H1 (cell line): ENCODE measurements around the gene MSANTD3. TPM values are rescaled to one million over a fixed set of nuclear protein-coding genes. Genes with fewer than 3 reads are reported as not detected.

Source experiments
- CTCF ChIA-PET: fragments of 300-600 bp; sonication (Branson Sonifier 250); formaldehyde crosslinking; loops from one replicate; lab custom pipeline; 2021; ENCODE audit not compliant: partially characterized antibody; lab: Charles Lee
- POLR2A ChIA-PET: fragments of 300-600 bp; sonication (Branson Sonifier 250); formaldehyde crosslinking; loops from one replicate; lab custom pipeline; 2021; ENCODE audit warnings: inconsistent platforms; ENCODE audit not compliant: partially characterized antibody; lab: Charles Lee
- DNase-seq, 2 experiments: peaks; one replicate each; pipeline versions ENCODE4 v3.0.0 to v3.0.0-alpha.2; 2010 to 2022; ENCODE audit warnings: low spot score in 2 of 2, low read depth in 1 of 2, mixed read lengths in 1 of 2
- FAIRE-seq: peaks from 2 replicates; lab custom pipeline; 2011; peaks lifted over from hg19 to GRCh38; lab: Jason Lieb, UNC
- H2AFZ ChIP-seq: 2 replicates; pipeline ENCODE4 v1.8.1; 2012; ENCODE audit warnings: low read length, inconsistent platforms
- H2AK5ac ChIP-seq: 2 replicates; pipeline ENCODE4 v1.6.1; 2013; ENCODE audit warnings: low read depth, low read length
- H2BK120ac ChIP-seq: replicated peaks from 2 replicates; pipeline ENCODE3; 2013; ENCODE audit warnings: low read depth, low read length, inconsistent platforms
- H2BK12ac ChIP-seq: 2 replicates; pipeline ENCODE4 v1.6.1; 2013; ENCODE audit warnings: low read depth, low read length
- H2BK15ac ChIP-seq: 2 replicates; pipeline ENCODE4 v1.6.1; 2013; ENCODE audit warnings: low read length
- H2BK20ac ChIP-seq: 2 replicates; pipeline ENCODE4 v1.6.1; 2013; ENCODE audit warnings: low read length
- H2BK5ac ChIP-seq: 2 replicates; pipeline ENCODE4 v1.6.1; 2013; ENCODE audit warnings: low read depth, low read length
- H3K14ac ChIP-seq: 2 replicates; pipeline ENCODE4 v1.6.1; 2013; ENCODE audit warnings: inconsistent platforms; ENCODE audit not compliant: insufficient read length
- H3K18ac ChIP-seq: 2 replicates; pipeline ENCODE4 v1.6.1; 2013; ENCODE audit warnings: low read length; ENCODE audit errors: extremely low read depth
- H3K23ac ChIP-seq: 2 replicates; pipeline ENCODE4 v1.6.1; 2013; ENCODE audit warnings: inconsistent platforms; ENCODE audit not compliant: insufficient read length
- H3K23me2 ChIP-seq: 2 replicates; pipeline ENCODE4 v1.6.1; 2013; ENCODE audit warnings: low read depth, low read length
- H3K27ac ChIP-seq: 2 replicates; pipeline ENCODE4 v1.6.1; 2011; ENCODE audit warnings: low read depth, low read length, inconsistent platforms
- H3K27me3 ChIP-seq, 4 experiments: replicated peaks in 1 of 4; 1 replicate in 1 of 4; 2 replicates in 3 of 4; pipeline versions ENCODE4 v1.6.1 to v1.8.1; 2011 to 2013; ENCODE audit warnings: low read length in 3 of 4, mild to moderate bottlenecking in 3 of 4, inconsistent platforms in 2 of 4, mixed read lengths in 2 of 4, moderate library complexity in 1 of 4; ENCODE audit not compliant: control insufficient read depth in 3 of 4, insufficient read depth in 3 of 4; ENCODE audit errors: extremely low read depth in 1 of 4
- H3K36me3 ChIP-seq, 4 experiments: 2 replicates each; pipeline versions ENCODE4 v1.6.1 to v1.8.1; 2011 to 2013; ENCODE audit warnings: mild to moderate bottlenecking in 4 of 4, low read length in 3 of 4, moderate library complexity in 2 of 4, control low read depth in 1 of 4, inconsistent platforms in 1 of 4; ENCODE audit not compliant: insufficient read depth in 4 of 4, control insufficient read depth in 2 of 4
- H3K4ac ChIP-seq: replicated peaks from 2 replicates; pipeline ENCODE3; 2013; ENCODE audit warnings: low read length, low read depth, mixed read lengths, inconsistent platforms; ENCODE audit not compliant: insufficient read length
- H3K4me1 ChIP-seq, 4 experiments: replicated peaks in 1 of 4; 1 replicate in 1 of 4; 2 replicates in 3 of 4; pipeline versions ENCODE4 v1.6.1 to v1.8.1; 2011 to 2013; ENCODE audit warnings: low read length in 3 of 4, inconsistent platforms in 2 of 4, mixed read lengths in 1 of 4; ENCODE audit not compliant: insufficient read depth in 4 of 4, control insufficient read depth in 3 of 4
- H3K4me2 ChIP-seq, 2 experiments: 2 replicates each; pipeline versions ENCODE4 v1.6.1 to v1.8.1; 2011 to 2013; ENCODE audit warnings: low read depth in 2 of 2, low read length in 2 of 2, control low read depth in 1 of 2, inconsistent platforms in 1 of 2, mild to moderate bottlenecking in 1 of 2; ENCODE audit not compliant: insufficient read depth in 1 of 2
- H3K4me3 ChIP-seq, 4 experiments: fragments of 200-600, 300-600 bp in 1 of 4; sonication (generic), shearing (Covaris generic), sonication (Bioruptor Twin) in 1 of 4; 2 replicates each; pipeline versions ENCODE4 v1.5.1 to v1.8.1; 2011 to 2016; ENCODE audit warnings: low read length in 4 of 4, low read depth in 3 of 4, control low read depth in 2 of 4, inconsistent platforms in 2 of 4, mild to moderate bottlenecking in 2 of 4, mixed read lengths in 1 of 4, moderate library complexity in 1 of 4; ENCODE audit not compliant: insufficient read depth in 2 of 4; ENCODE audit errors: extremely low read depth in 1 of 4
- H3K56ac ChIP-seq: replicated peaks from 2 replicates; pipeline ENCODE3; 2013; ENCODE audit warnings: low read depth, mild to moderate bottlenecking, mixed read lengths, low read length, inconsistent platforms; ENCODE audit not compliant: insufficient read length
- H3K79me1 ChIP-seq: 2 replicates; pipeline ENCODE4 v1.6.1; 2013; ENCODE audit warnings: low read depth, low read length, control low read depth
- H3K79me2 ChIP-seq, 2 experiments: 2 replicates each; pipeline versions ENCODE4 v1.6.1 to v1.8.1; 2012 to 2013; ENCODE audit warnings: low read length in 2 of 2, mild to moderate bottlenecking in 2 of 2, inconsistent platforms in 1 of 2; ENCODE audit not compliant: insufficient read depth in 2 of 2, control insufficient read depth in 1 of 2
- H3K9ac ChIP-seq, 4 experiments: replicated peaks in 1 of 4; 1 replicate in 1 of 4; 2 replicates in 3 of 4; pipeline versions ENCODE4 v1.6.1 to v1.8.1; 2011 to 2013; ENCODE audit warnings: low read depth in 3 of 4, low read length in 3 of 4, control low read depth in 2 of 4, mild to moderate bottlenecking in 2 of 4, moderate library complexity in 2 of 4, inconsistent platforms in 1 of 4; ENCODE audit errors: extremely low read depth in 1 of 4
- H3K9me3 ChIP-seq, 2 experiments: 2 replicates each; pipeline versions ENCODE4 v1.6.1 to v1.8.1; 2012 to 2013; ENCODE audit warnings: mild to moderate bottlenecking in 2 of 2, moderate library complexity in 2 of 2, control low read depth in 1 of 2, inconsistent platforms in 1 of 2, low read depth in 1 of 2, low read length in 1 of 2, mixed read lengths in 1 of 2; ENCODE audit not compliant: insufficient read depth in 2 of 2
- H4K20me1 ChIP-seq, 2 experiments: replicated peaks in 1 of 2; 2 replicates each; pipeline versions ENCODE3 to v1.8.1; 2011 to 2013; ENCODE audit warnings: inconsistent platforms in 2 of 2, low read length in 2 of 2, mild to moderate bottlenecking in 1 of 2; ENCODE audit not compliant: insufficient read depth in 2 of 2, control insufficient read depth in 1 of 2
- H4K5ac ChIP-seq: 2 replicates; pipeline ENCODE4 v1.6.1; 2013; ENCODE audit warnings: low read length, low read depth, mixed read lengths, inconsistent platforms; ENCODE audit not compliant: insufficient read length
- H4K8ac ChIP-seq: 2 replicates; pipeline ENCODE4 v1.8.0; 2013; ENCODE audit warnings: mild to moderate bottlenecking, moderate library complexity, low read length, inconsistent platforms; ENCODE audit not compliant: insufficient read depth; ENCODE audit errors: extremely low read depth
- H4K91ac ChIP-seq: replicated peaks from 2 replicates; pipeline ENCODE3; 2013; ENCODE audit warnings: low read length, mixed read lengths, inconsistent platforms; ENCODE audit not compliant: insufficient read length
- CBX5 ChIP-seq: fragments of 300-800, 300-1000 bp; sonication (generic); IDR thresholded peaks from 2 replicates; pipeline ENCODE4 v1.7.1; 2016; ENCODE audit warnings: antibody characterized with exemption, low read length, low read depth
- CREB1 ChIP-seq: IDR thresholded peaks from 2 replicates; pipeline ENCODE4 v1.6.1; 2012; ENCODE audit warnings: inconsistent platforms
- EP300 ChIP-seq, 2 experiments: IDR thresholded peaks; 1 replicate in 1 of 2; 2 replicates in 1 of 2; pipeline ENCODE4 v1.6.1; 2011 to 2012; ENCODE audit warnings: low read depth in 2 of 2, low read length in 2 of 2, mild to moderate bottlenecking in 2 of 2, borderline replicate concordance in 1 of 2, inconsistent platforms in 1 of 2, moderate library complexity in 1 of 2
- FOSL1 ChIP-seq: IDR thresholded peaks from 2 replicates; pipeline ENCODE4 v1.6.1; 2011; ENCODE audit warnings: mild to moderate bottlenecking, low read depth, low read length, moderate library complexity; ENCODE audit not compliant: insufficient read depth
- HDAC2 ChIP-seq, 2 experiments: fragments of 300-600 bp in 1 of 2; sonication (generic) in 1 of 2; IDR thresholded peaks; 2 replicates each; pipeline ENCODE4 v1.6.1; 2011 to 2012; ENCODE audit warnings: low read depth in 2 of 2, low read length in 2 of 2, mild to moderate bottlenecking in 2 of 2, moderate library complexity in 2 of 2, borderline replicate concordance in 1 of 2, inconsistent platforms in 1 of 2
- RAD21 ChIP-seq, 2 experiments: IDR thresholded peaks in 1 of 2; conservative IDR thresholded peaks in 1 of 2; 2 replicates each; pipeline ENCODE4 v1.6.1; 2011; ENCODE audit warnings: low read depth in 2 of 2, low read length in 2 of 2, improper control_type of control experiment in 1 of 2, inconsistent platforms in 1 of 2, mild to moderate bottlenecking in 1 of 2, moderate library complexity in 1 of 2
- RBBP5 ChIP-seq: IDR thresholded peaks from 2 replicates; pipeline ENCODE4 v1.7.1; 2012; ENCODE audit warnings: low read depth, mild to moderate bottlenecking, inconsistent platforms, low read length, moderate library complexity, borderline replicate concordance
- SAP30 ChIP-seq: fragments of 300-600 bp; sonication (generic); IDR thresholded peaks from 2 replicates; pipeline ENCODE4 v1.7.1; 2012; ENCODE audit warnings: low read length, moderate library complexity, mild to moderate bottlenecking, inconsistent platforms; ENCODE audit not compliant: insufficient read depth, insufficient replicate concordance
- SIN3A ChIP-seq, 2 experiments: IDR thresholded peaks in 1 of 2; conservative IDR thresholded peaks in 1 of 2; 2 replicates each; pipeline ENCODE4 v1.6.1; 2011 to 2012; ENCODE audit warnings: low read length in 2 of 2, improper control_type of control experiment in 1 of 2, low read depth in 1 of 2, mild to moderate bottlenecking in 1 of 2
- SUZ12 ChIP-seq: fragments of 200-600 bp; sonication (generic); IDR thresholded peaks from 2 replicates; pipeline ENCODE4 v1.6.1; 2012; ENCODE audit warnings: mild to moderate bottlenecking, inconsistent platforms, low read length, moderate library complexity, mixed read lengths
- TAF7 ChIP-seq: optimal IDR thresholded peaks from 2 replicates; pipeline ENCODE3; 2011; ENCODE audit warnings: low read depth, mild to moderate bottlenecking, inconsistent platforms, low read length, moderate library complexity, borderline replicate concordance
- YY1 ChIP-seq: IDR thresholded peaks from 2 replicates; pipeline ENCODE4 v1.6.1; 2011; ENCODE audit warnings: low read depth, mild to moderate bottlenecking, low read length
- WGBS, 2 experiments: shearing (Covaris generic) in 1 of 2; methylation state at CpG; one replicate each; pipeline versions ENCODE4 v1.1.6 to v1.1.7; 2013 to 2015; ENCODE audit warnings: low lambda C conversion rate in 2 of 2, mixed read lengths in 2 of 2, inconsistent platforms in 1 of 2, low coverage in 1 of 2, missing lambda C conversion rate in 1 of 2; ENCODE audit not compliant: insufficient replicate concordance in 2 of 2, insufficient coverage in 1 of 2, insufficient read length in 1 of 2; ENCODE audit errors: extremely low coverage in 1 of 2, missing lambda C conversion rate in 1 of 2; 5-methylcytosine and 5-hydroxymethylcytosine counted together
- polyA plus RNA-seq, 7 experiments: library from polyadenylated mRNA; depleted of rRNA in 3 of 7; stranded (reverse) in 5 of 7; unstranded in 2 of 7; fragments of >200 nt in 5 of 7; fragments of 200-250 nt in 2 of 7; gene quantifications; 1 replicate in 5 of 7; 2 replicates in 1 of 7; 4 replicates in 1 of 7; pipeline versions ENCODE4 v1.2.1 to v1.2.3, GENCODE V29; 2011 to 2013; ENCODE audit warnings: missing spikeins in 2 of 7, mixed read lengths in 2 of 7
- total RNA-seq: library from RNA; stranded (reverse); fragmentation: NEBNext Ultra II Directional; extraction: Animal tissue kit (Norgen Biotek cat#: 25700); gene quantifications from 2 replicates; pipeline ENCODE4 v1.2.1, GENCODE V29; 2021

The MSANTD3 gene
- total and polyA plus RNA-seq, 2 of the 8 experiments (the other 6 are each of a cell fraction or from before 2014, with no cell fraction given) = 12.0 to 41.3 TPM

GRCh38 chr9:100448266-100448665 is 21.3 kb downstream of the MSANTD3 start:
- no peak overlapping the region for H4K8ac ChIP-seq
- H3K27me3 ChIP-seq = no peaks in the 10 kb centered on the region
- H3K14ac ChIP-seq = no peak overlapping the region
- H2BK15ac ChIP-seq = no peak overlapping the region
- no peak overlapping the region for H4K91ac ChIP-seq
- H2BK12ac ChIP-seq = no peak overlapping the region
- H2AK5ac ChIP-seq = no peak overlapping the region
- peaks cover 0 to 2% (median 0%) of the 10 kb centered on the region in 4 experiments; a peak in 1 of 7 replicates for H3K4me1 ChIP-seq
- no peak overlapping the region for H2BK5ac ChIP-seq
- no peak overlapping the region for H3K18ac ChIP-seq
- H4K5ac ChIP-seq = no peak overlapping the region
- ChIA-PET POLR2A (interaction anchor here (0.7 to 1.5 kb wide), 3 partner anchors 17 to 28 kb away, joined by 3 to 5 read pairs (median 5); partner anchors contain the start of gene TMEFF1), CTCF (interaction anchor here (4.4 kb wide), 1 partner anchor 11 kb away, joined by 19 read pairs; no protein-coding TSS in a partner anchor)
- no peak overlapping the region for H3K4ac ChIP-seq
- H3K56ac ChIP-seq = no peak overlapping the region
- H2AFZ ChIP-seq = no peak overlapping the region
- H3K79me1 ChIP-seq = no peaks in the 10 kb centered on the region
- DNase-seq = no peak
- peaks cover 3 to 6% of the 10 kb centered on the region in 2 experiments; a peak in 1 of 4 replicates for H3K79me2 ChIP-seq
- H3K4me3 ChIP-seq = no peak overlapping the region
- H3K23ac ChIP-seq = no peak overlapping the region
- H3K9ac ChIP-seq = no peak overlapping the region
- no peak overlapping the region for H3K27ac ChIP-seq
- WGBS, 2 experiments = 94% methylated on average over 2 of the region's 2 CpGs; no CpG with 5 or more reads in 1 of the 2 experiments
- peaks cover 0 to 27% (median 4%) of the 10 kb centered on the region in 4 experiments; a peak in 3 of 8 replicates for H3K36me3 ChIP-seq
- no peak for FAIRE-seq
- no peaks in the 10 kb centered on the region for H4K20me1 ChIP-seq
- H3K4me2 ChIP-seq = no peak overlapping the region
- no peaks in the 10 kb centered on the region for H3K9me3 ChIP-seq
- no peak overlapping the region for H2BK120ac ChIP-seq
- no peak overlapping the region for H2BK20ac ChIP-seq
- H3K23me2 ChIP-seq = no peaks in the 10 kb centered on the region
- TF ChIP-seq RBBP5 (no peak), HDAC2 (IDR thresholded peaks at IDR 0.05; ENCODE audit: borderline replicate concordance in 1 of 2, low read depth in 2 of 2, low read length in 2 of 2) (no peak), SAP30 (no peak), SUZ12 (no peak), YY1 (no peak), EP300 (IDR thresholded peaks at IDR 0.05; ENCODE audit: borderline replicate concordance in 1 of 2, low read depth in 2 of 2, low read length in 2 of 2) (no peak), CBX5 (no peak), TAF7 (no peak), FOSL1 (no peak), SIN3A (conservative IDR thresholded peaks at IDR 0.05 in 1 of 2, IDR thresholded peaks at IDR 0.05 in 1 of 2; ENCODE audit: low read depth in 1 of 2, low read length in 2 of 2) (no peak), CREB1 (no peak), RAD21 (IDR thresholded peaks at IDR 0.05 in 1 of 2, conservative IDR thresholded peaks at IDR 0.05 in 1 of 2; ENCODE audit: low read depth in 2 of 2, low read length in 2 of 2) (no peak)
